Tibial nerve (tissue), 4 donors: ENCODE results near the gene GSG1L. TPM values are rescaled to one million over a fixed set of nuclear protein-coding genes. Genes with fewer than 3 reads are reported as not detected.

ENCODE experiments used
- DNase-seq, 2 donors: peaks; one replicate each; pipeline ENCODE4 v3.0.0-alpha.2; 2019; ENCODE audit warnings: low spot score in 2 of 2
- H3K27ac ChIP-seq, 4 donors: fragments of 200-600 bp; sonication (generic) in 3 of 4; one replicate each; pipeline ENCODE4 v1.5.1; 2017 to 2019; ENCODE audit warnings: mild to moderate bottlenecking in 1 of 4
- H3K27me3 ChIP-seq, 2 donors: fragments of 200-600 bp; sonication (generic) in 1 of 2; one replicate each; pipeline versions ENCODE4 v1.5.1 to v1.6.0; 2017 to 2019
- H3K36me3 ChIP-seq, 3 donors: fragments of 200-600 bp; sonication (generic); one replicate each; pipeline ENCODE4 v1.5.1; 2018 to 2019
- H3K4me1 ChIP-seq, 4 donors: fragments of 200-600 bp; sonication (generic) in 3 of 4; one replicate each; pipeline ENCODE4 v1.5.1; 2017 to 2019
- H3K4me3 ChIP-seq, 4 donors: fragments of 200-600 bp; sonication (generic) in 3 of 4; one replicate each; pipeline ENCODE4 v1.5.1; 2017 to 2019; ENCODE audit warnings: mild to moderate bottlenecking in 1 of 4, moderate library complexity in 1 of 4
- H3K9me3 ChIP-seq, 4 donors: fragments of 200-600 bp; sonication (generic) in 3 of 4; one replicate each; pipeline ENCODE4 v1.5.1; 2017 to 2019
- EP300 ChIP-seq, 2 donors: sonication (generic); formaldehyde crosslinking; IDR thresholded peaks; one replicate each; pipeline ENCODE4 v1.6.1; 2017; ENCODE audit warnings: antibody characterized with exemption in 2 of 2, mild to moderate bottlenecking in 1 of 2
- POLR2A ChIP-seq, 2 donors: fragments of 450-650 bp; IDR thresholded peaks; one replicate each; pipeline ENCODE4 v1.6.1; 2017; ENCODE audit warnings: antibody characterized with exemption in 2 of 2, mild to moderate bottlenecking in 2 of 2, moderate library complexity in 2 of 2
- WGBS, 2 donors: methylation state at CpG; one replicate each; pipeline ENCODE4 v1.1.5; 2018; 5-methylcytosine and 5-hydroxymethylcytosine counted together
- total RNA-seq, 4 donors: library from RNA; depleted of rRNA; stranded (reverse); fragments of >200 nt; gene quantifications; one replicate each; pipeline ENCODE4 v1.1.0, GENCODE V29; 2016
- TF ChIP-seq, protein P1 (sequence below), 5 experiments: fragments of 200-600 bp in 3 of 5; fragments of 450-650 bp in 2 of 5; sonication (generic) in 3 of 5; IDR thresholded peaks; one replicate each; pipeline ENCODE4 v1.5.1; 2016 to 2019; ENCODE audit warnings: antibody characterized with exemption in 5 of 5, mild to moderate bottlenecking in 3 of 5, moderate library complexity in 2 of 5

GSG1L gene
- total RNA-seq, 4 donors from 2014 or later, result not detected

DNA sequence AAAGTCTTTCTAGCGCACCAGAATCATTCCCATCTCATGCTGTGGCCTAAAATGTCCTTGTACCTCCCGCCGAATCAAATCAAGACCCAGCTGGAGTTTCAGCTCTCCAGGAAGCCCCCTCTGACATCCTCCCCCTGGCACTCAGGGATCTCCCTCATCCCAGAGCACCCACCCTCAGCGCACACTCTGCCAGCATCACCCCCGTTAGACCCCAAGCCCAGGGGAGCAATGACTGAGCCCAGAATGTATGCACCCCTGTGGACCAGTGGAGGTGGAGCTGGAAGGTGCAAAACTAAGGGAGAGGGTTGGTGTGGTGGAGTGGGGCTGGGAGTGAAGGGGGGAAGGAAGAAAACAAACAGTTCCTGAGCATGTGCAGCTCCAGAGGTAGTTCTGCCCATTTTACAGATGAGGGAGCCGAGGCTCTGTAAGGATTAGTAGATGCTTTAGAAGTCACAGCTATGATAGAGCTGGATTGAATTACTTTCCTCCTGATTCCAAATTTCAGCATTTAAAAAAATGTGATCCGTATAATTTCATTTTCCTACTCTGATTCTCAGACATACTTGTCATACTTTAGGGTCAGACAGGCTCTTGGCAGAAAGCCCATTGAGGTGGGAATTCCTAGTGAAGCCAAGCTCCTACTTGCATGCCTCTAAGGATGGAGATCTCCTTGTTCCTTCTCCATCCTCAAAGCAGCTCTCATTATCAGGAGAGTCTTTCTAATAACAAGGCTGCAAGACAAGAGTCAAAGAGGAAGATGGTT, 270.8 kb downstream of the GSG1L start:
- H3K27me3 ChIP-seq, result no peaks in the 10 kb centered on the region
- DNase-seq, result peak in 1 of 2 donors; percentile 18
- H3K36me3 ChIP-seq, result no peaks in the 10 kb centered on the region
- H3K4me3 ChIP-seq, result no peak overlapping the region
- no peaks in the 10 kb centered on the region for H3K9me3 ChIP-seq
- TF ChIP-seq EP300 (IDR thresholded peaks at IDR 0.05), result no peak
- TF ChIP-seq, protein P1, sequence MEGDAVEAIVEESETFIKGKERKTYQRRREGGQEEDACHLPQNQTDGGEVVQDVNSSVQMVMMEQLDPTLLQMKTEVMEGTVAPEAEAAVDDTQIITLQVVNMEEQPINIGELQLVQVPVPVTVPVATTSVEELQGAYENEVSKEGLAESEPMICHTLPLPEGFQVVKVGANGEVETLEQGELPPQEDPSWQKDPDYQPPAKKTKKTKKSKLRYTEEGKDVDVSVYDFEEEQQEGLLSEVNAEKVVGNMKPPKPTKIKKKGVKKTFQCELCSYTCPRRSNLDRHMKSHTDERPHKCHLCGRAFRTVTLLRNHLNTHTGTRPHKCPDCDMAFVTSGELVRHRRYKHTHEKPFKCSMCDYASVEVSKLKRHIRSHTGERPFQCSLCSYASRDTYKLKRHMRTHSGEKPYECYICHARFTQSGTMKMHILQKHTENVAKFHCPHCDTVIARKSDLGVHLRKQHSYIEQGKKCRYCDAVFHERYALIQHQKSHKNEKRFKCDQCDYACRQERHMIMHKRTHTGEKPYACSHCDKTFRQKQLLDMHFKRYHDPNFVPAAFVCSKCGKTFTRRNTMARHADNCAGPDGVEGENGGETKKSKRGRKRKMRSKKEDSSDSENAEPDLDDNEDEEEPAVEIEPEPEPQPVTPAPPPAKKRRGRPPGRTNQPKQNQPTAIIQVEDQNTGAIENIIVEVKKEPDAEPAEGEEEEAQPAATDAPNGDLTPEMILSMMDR (IDR thresholded peaks at IDR 0.05), result no peak
- no peak for TF ChIP-seq POLR2A (IDR thresholded peaks at IDR 0.05)
- H3K27ac ChIP-seq, result no peak overlapping the region
- peaks cover 0 to 16% (median 0%) of the 10 kb centered on the region in 4 donors for H3K4me1 ChIP-seq
- 71 to 75% methylated on average over 7 of the region's 7 CpGs for WGBS, 2 donors

DNA sequence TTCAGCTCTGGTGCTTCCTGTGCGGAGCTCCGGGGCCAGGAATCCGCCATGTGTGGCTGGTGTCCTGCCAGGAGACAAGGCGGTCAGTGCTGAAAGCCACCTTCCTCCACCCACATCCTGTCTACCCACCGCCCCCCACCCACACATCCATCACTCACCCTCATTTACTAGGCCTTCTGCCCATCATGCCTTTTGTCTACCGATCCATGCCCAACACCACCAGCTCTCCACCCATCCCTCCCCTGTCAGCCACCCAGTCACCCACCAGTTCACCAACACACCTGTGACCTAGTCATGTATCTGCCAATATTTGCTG, 272.2 kb downstream of the GSG1L start:
- TF ChIP-seq POLR2A (IDR thresholded peaks at IDR 0.05), result no peak
- TF ChIP-seq EP300 (IDR thresholded peaks at IDR 0.05), result no peak
- TF ChIP-seq, protein P1 (IDR thresholded peaks at IDR 0.05), result no peak
- DNase-seq, result no peak
- Histone ChIP-seq H3K9me3 (no peaks in the 10 kb centered on the region), H3K27me3 (no peaks in the 10 kb centered on the region), H3K4me3 (no peak overlapping the region), H3K36me3 (no peaks in the 10 kb centered on the region), H3K27ac (no peak overlapping the region), H3K4me1 (peaks cover 0 to 16% (median 0%) of the 10 kb centered on the region in 4 donors)
- 76 to 85% methylated on average over 6 of the region's 6 CpGs for WGBS, 2 donors

DNA sequence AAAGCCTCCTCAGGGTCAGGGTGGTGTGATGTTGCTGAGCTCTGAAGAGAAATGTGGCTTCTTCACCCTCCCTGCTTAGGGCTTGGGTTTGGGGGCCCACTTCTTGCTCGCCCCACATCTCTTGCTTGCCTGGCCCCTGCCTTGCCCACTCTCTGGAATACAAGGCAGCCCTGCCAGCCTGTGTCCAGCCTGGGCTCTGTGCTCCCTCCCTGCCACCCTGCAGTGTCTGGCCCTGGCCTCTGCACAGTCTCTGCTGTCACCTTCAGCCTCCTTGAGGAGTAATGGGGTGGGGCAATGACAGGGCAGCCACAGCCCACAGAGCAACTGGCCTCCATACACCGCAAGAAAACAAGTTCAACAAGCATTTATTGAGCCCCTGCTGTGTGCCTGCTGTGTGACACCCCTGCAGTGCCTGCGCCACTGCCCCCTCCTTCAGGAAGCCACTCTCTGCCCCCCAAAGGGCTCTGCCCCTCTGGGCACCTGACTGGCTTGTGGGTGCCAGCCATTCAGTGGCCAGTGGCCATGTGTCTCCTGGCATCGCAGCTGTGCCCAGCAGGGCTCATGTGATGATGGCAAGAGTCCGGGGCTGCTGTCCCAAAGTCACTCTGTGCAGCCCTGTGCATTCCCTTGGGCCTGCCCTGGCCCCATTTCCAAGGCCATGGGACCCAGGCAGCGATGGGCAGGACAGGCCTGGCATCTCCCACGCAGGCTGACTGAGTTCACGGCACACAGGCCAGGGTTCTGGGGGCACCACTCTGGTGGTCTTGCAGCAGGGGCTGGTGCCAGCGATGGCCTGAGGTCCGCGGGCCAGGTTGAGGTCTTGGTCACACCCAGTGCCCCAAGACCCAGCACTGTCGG, 272.7 kb downstream of the GSG1L start:
- TF ChIP-seq POLR2A (IDR thresholded peaks at IDR 0.05) (no peak), EP300 (IDR thresholded peaks at IDR 0.05) (no peak)
- DNase-seq, result no peak
- no peak overlapping the region for H3K4me3 ChIP-seq
- WGBS, 2 donors, result 86 to 90% methylated on average over 8 of the region's 12 CpGs
- no peak overlapping the region for H3K27ac ChIP-seq
- H3K27me3 ChIP-seq, result no peaks in the 10 kb centered on the region
- H3K9me3 ChIP-seq, result no peaks in the 10 kb centered on the region
- no peaks in the 10 kb centered on the region for H3K36me3 ChIP-seq
- peaks cover 0 to 16% (median 0%) of the 10 kb centered on the region in 4 donors for H3K4me1 ChIP-seq

DNA sequence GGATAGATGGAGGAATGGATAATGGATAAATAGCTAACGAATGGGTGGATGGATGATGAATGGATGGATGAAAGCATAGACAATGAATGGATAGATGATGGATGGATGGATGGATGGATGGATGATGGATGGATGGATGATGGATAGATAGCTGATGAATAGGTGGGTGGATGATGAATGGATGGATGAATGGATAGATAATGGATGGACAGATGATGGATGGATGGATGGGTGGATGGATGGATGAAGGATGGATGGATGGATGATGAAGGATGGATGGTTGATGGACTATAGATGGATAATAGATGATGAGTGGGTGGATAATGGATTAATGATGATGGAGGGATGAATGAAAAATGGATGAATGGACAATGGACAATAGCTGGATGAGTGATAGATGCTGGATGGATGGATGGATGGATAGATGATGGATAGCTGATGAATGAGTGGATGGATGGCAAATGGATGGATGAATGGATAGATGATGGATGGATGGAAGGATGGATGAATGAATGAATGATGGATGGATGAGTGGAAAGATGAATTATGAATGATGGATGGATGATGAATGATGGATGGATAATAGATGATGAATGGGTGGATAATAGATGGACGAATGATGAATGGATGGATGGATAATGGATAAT, 273.8 kb downstream of the GSG1L start:
- peaks cover 0 to 16% (median 0%) of the 10 kb centered on the region in 4 donors for H3K4me1 ChIP-seq
- H3K36me3 ChIP-seq, result no peaks in the 10 kb centered on the region
- no peak overlapping the region for H3K27ac ChIP-seq
- TF ChIP-seq, protein P1 (IDR thresholded peaks at IDR 0.05), result no peak
- TF ChIP-seq POLR2A (IDR thresholded peaks at IDR 0.05), result no peak
- TF ChIP-seq EP300 (IDR thresholded peaks at IDR 0.05), result no peak
- no peaks in the 10 kb centered on the region for H3K9me3 ChIP-seq
- no peaks in the 10 kb centered on the region for H3K27me3 ChIP-seq
- DNase-seq, result no peak
- WGBS, 2 donors, result 86 to 87% methylated on average over 2 of the region's 2 CpGs
- H3K4me3 ChIP-seq, result no peak overlapping the region

DNA sequence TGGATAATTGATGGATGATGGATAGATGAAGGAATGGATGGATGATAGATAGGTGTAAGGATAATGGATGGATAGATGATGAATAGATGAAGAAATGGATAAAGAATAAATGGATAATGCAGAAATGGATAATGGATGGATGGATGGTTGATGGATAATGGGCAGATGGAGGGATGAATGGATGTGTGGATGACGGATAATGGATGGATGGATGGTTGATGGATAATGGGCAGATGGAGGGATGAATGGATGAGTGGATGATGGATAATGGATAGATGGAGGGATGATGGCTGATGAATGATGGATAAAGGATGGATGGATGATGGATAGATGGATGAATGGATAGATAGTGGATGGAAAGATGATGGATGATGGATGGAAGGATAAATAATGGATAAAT, 274.4 kb downstream of the GSG1L start:
- no peak for TF ChIP-seq POLR2A (IDR thresholded peaks at IDR 0.05)
- TF ChIP-seq, protein P1 (IDR thresholded peaks at IDR 0.05), result no peak
- no peak for TF ChIP-seq EP300 (IDR thresholded peaks at IDR 0.05)
- Histone ChIP-seq H3K36me3 (no peaks in the 10 kb centered on the region), H3K4me1 (peaks cover 0 to 16% (median 0%) of the 10 kb centered on the region in 4 donors), H3K4me3 (no peak overlapping the region), H3K27ac (no peak overlapping the region), H3K27me3 (no peaks in the 10 kb centered on the region), H3K9me3 (no peaks in the 10 kb centered on the region)
- no peak for DNase-seq
- 93 to 98% methylated on average over 1 of the region's 1 CpG for WGBS, 2 donors
